ENCODE data around the gene CEP128.

CEP128 gene

DNA sequence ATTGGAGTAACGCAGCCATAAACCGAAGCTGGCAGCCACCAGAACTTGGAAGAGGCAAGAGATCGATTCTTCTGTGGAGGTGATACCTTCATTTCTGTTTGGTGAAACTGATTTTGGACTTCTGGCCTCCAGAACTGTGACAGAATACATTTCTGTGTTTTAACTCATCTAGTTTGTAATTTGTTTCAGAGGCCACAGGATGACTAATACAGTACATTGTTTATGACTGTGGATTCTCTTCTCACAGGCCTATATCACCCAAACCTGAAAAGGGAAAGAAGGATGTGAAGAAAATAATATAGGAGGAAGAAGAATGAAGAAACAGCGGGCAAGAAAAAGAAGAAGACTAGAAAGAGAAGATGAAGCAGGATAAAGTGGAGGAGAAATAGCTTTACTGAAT is 466.5 kb downstream of the CEP128 start:
- no peak for DNase-seq (ENCODE audit: low spot score)

GRCh38 chr14:80468331-80469122 is 473.0 kb downstream of the CEP128 start:
- DNase-seq (ENCODE audit: low spot score), result no peak

GRCh38 chr14:80465546-80466220 is 475.9 kb downstream of the CEP128 start:
- DNase-seq (ENCODE audit: low spot score), result no peak

GRCh38 chr14:80464531-80465149 is 476.9 kb downstream of the CEP128 start:
- no peak for DNase-seq (ENCODE audit: low spot score)

DNA sequence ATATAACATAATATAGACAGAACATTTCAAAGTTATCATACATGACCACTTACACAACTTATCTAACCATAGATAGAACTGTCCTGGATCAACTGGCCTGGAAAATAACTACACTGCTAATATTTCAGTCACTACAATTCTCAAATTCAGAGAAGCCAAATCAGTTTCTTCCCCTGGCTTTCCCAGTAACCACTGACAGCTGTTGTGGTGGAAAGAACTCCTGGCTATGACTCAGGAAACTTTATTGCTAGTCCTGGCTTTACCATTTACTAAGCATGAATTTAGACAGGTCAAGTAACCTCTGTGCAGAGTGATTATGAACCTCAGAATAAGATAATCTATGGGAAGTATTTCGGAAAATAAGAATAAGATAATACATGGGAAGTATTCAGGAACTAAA is 485.3 kb downstream of the CEP128 start:
- no peak for DNase-seq (ENCODE audit: low spot score)

DNA sequence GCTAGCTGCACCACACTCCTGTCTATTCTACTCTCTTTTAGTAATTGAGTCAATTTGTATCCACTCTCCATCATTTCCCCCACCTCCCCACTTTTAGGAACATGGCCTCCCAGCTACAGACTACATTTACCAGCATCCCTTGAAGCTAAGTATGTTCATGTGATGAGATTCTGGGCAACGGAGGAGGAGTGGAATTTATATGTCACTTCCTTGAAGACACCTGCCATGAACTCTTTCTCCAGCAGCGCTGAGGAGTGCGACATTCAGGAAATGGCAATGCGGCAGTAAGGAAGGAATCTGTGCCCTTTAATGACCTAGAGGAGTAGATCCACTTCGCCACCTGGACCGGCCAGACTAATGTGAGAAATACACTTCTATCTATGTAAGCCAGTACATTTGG is 486.5 kb downstream of the CEP128 start:
- DNase-seq (ENCODE audit: low spot score), result no peak

- DNase-seq (ENCODE audit: low spot score), result no peak
Observed at GRCh38 chr14:80448267-80448666, 493.3 kb downstream of the CEP128 start.

- DNase-seq (ENCODE audit: low spot score), result no peak
Observed at GRCh38 chr14:80447392-80447791, 494.1 kb downstream of the CEP128 start.

All from CD4-positive, alpha-beta T cell treated with Interleukin-6 at 100 ng/mL for 8 hours (primary cell).